Measurements from ENCODE around the gene THAP3. TPM values are rescaled to one million over a fixed set of nuclear protein-coding genes. Genes with fewer than 3 reads are reported as not detected.

Gene THAP3
- total RNA-seq, 1 experiment from 2014 or later: 14.6 TPM

- ChIA-PET POLR2A (ENCODE audit: unreplicated experiment) (interaction anchor here (0.6 kb wide), 1 partner anchor 112 kb away, joined by 4 read pairs; no protein-coding TSS in a partner anchor), CTCF (no interaction called here)
- no TSS peak for BruUV-seq (replicated peaks)
- Histone ChIP-seq H4K20me1 (ENCODE audit: insufficient read depth) (no peaks in the 10 kb centered on the region; the same call in 1 of the 2 replicates), H3K27me3 (ENCODE audit: insufficient read depth, low read depth) (no peaks in the 10 kb centered on the region), H3F3A (ENCODE audit: insufficient read depth, low read depth) (peaks cover 2% of the 10 kb centered on the region; the same call in 1 of the 2 replicates), H3K79me2 (ENCODE audit: low read depth) (peaks cover 44% of the 10 kb centered on the region), H3K4me1 (replicated peaks; ENCODE audit: insufficient read depth) (no peaks in the 10 kb centered on the region), H2AFZ (peak overlapping the region; percentile 78), H3K36me3 (ENCODE audit: low read depth) (no peaks in the 10 kb centered on the region), H3K9me2 (ENCODE audit: insufficient read depth) (no peaks in the 10 kb centered on the region), H3K4me3 (peak overlapping the region; percentile 86), H3K9me3 (ENCODE audit: insufficient read depth, low read depth) (no peaks in the 10 kb centered on the region), H3K27ac (peak overlapping the region; percentile 84), H3K4me2 (peak overlapping the region; percentile 99)
- peak in 1 of 2 experiments; percentile 44 for DNase-seq
- TF ChIP-seq CTCF (conservative IDR thresholded peaks at IDR 0.05) (no peak), EZH2 (IDR thresholded peaks at IDR 0.05; ENCODE audit: low read depth) (no peak)
- intact Hi-C loops (cut with micrococcal nuclease; ENCODE audit: unreplicated experiment): loop anchor here (1.0 to 5.0 kb wide), 3 partner anchors 11 to 110 kb away; partner anchors contain the start of genes NOL9, PHF13 and PLEKHG5
Measured at GRCh38 chr1:6601923-6602668, 22.6 kb upstream of the THAP3 start.

- no peaks in the 10 kb centered on the region; the same call in 1 of the 2 replicates for H4K20me1 ChIP-seq (ENCODE audit: insufficient read depth)
- DNase-seq: peak; percentile 54 to 90
- H3K27me3 ChIP-seq (ENCODE audit: insufficient read depth, low read depth): no peaks in the 10 kb centered on the region
- intact Hi-C loops (cut with micrococcal nuclease; ENCODE audit: unreplicated experiment): loop anchor here (5.0 kb wide), 1 partner anchor 110 kb away; the partner anchor contains the start of gene PLEKHG5
- no peaks in the 10 kb centered on the region for H3K9me3 ChIP-seq (ENCODE audit: insufficient read depth, low read depth)
- peak within 1 kb of the TSS; percentile 84 for H3K27ac ChIP-seq
- TF ChIP-seq CTCF (conservative IDR thresholded peaks at IDR 0.05) (no peak), EZH2 (IDR thresholded peaks at IDR 0.05; ENCODE audit: low read depth) (no peak)
- H3K9me2 ChIP-seq (ENCODE audit: insufficient read depth): no peaks in the 10 kb centered on the region
- ChIA-PET POLR2A (ENCODE audit: unreplicated experiment) (no interaction called here), CTCF (no interaction called here)
- no TSS peak for BruUV-seq (replicated peaks)
- H2AFZ ChIP-seq: peak within 1 kb of the TSS; percentile 89
- peak within 1 kb of the TSS; percentile 86 for H3K4me3 ChIP-seq
- H3K79me2 ChIP-seq (ENCODE audit: low read depth): peaks cover 39% of the 10 kb centered on the region
- peak within 1 kb of the TSS; percentile 99 for H3K4me2 ChIP-seq
- peaks cover 2% of the 10 kb centered on the region; the same call in 1 of the 2 replicates for H3F3A ChIP-seq (ENCODE audit: insufficient read depth, low read depth)
- H3K4me1 ChIP-seq (replicated peaks; ENCODE audit: insufficient read depth): no peaks in the 10 kb centered on the region
- H3K36me3 ChIP-seq (ENCODE audit: low read depth): no peaks in the 10 kb centered on the region
Measured at GRCh38 chr1:6602669-6603237, 21.9 kb upstream of the THAP3 start, which contains the start of gene KLHL21. Gene KLHL21 (minus strand): TSS chr1:6602869. CDS start chr1:6602817, 52 bp downstream.

GRCh38 chr1:6603238-6603914 lies 21.3 kb upstream of the THAP3 start:
- Histone ChIP-seq H3K36me3 (ENCODE audit: low read depth) (no peaks in the 10 kb centered on the region), H3K4me1 (replicated peaks; ENCODE audit: insufficient read depth) (no peaks in the 10 kb centered on the region), H2AFZ (peak overlapping the region; percentile 89), H3K27me3 (ENCODE audit: insufficient read depth, low read depth) (no peaks in the 10 kb centered on the region), H3K27ac (no peak overlapping the region), H3K4me2 (peak overlapping the region; percentile 99), H3K79me2 (ENCODE audit: low read depth) (peaks cover 33% of the 10 kb centered on the region), H4K20me1 (ENCODE audit: insufficient read depth) (no peaks in the 10 kb centered on the region), H3K9me3 (ENCODE audit: insufficient read depth, low read depth) (no peaks in the 10 kb centered on the region), H3K9me2 (ENCODE audit: insufficient read depth) (no peaks in the 10 kb centered on the region), H3K4me3 (peak overlapping the region; percentile 68), H3F3A (ENCODE audit: insufficient read depth, low read depth) (peaks cover 2% of the 10 kb centered on the region; the same call in 1 of the 2 replicates)
- ChIA-PET POLR2A (ENCODE audit: unreplicated experiment) (interaction anchor here (0.5 to 0.6 kb wide), 3 partner anchors 20 to 163 kb away, joined by 3 read pairs; no protein-coding TSS in a partner anchor), CTCF (interaction anchor here (0.6 kb wide), 1 partner anchor 309 kb away, joined by 3 read pairs; no protein-coding TSS in a partner anchor)
- peak; percentile 45 to 49 for DNase-seq
- TSS peak; percentile 49 for BruUV-seq (replicated peaks)
- TF ChIP-seq CTCF (conservative IDR thresholded peaks at IDR 0.05): no peak
- no peak for TF ChIP-seq EZH2 (IDR thresholded peaks at IDR 0.05; ENCODE audit: low read depth)
- intact Hi-C loops (cut with micrococcal nuclease; ENCODE audit: unreplicated experiment): loop anchor here (5.0 kb wide), 1 partner anchor 111 kb away; the partner anchor contains the start of gene PLEKHG5

All from PC-9 (cell line).